ENCODE measurements around the gene APC2.
"Not testable (repeated sequence)": the region's sequence is repeated elsewhere in the genome, so short reads cannot be mapped to it uniquely, and the experiment has no call there.

The APC2 gene

GRCh38 chr19:1429750-1430149 lies 20.2 kb upstream of the APC2 start:
- no peak for DNase-seq

- DNase-seq, result no peak
These were observed 19.7 kb upstream of the APC2 start for GRCh38 chr19:1430246-1430645.

GRCh38 chr19:1431759-1432506 lies 18.0 kb upstream of the APC2 start:
- DNase-seq, result no peak

GRCh38 chr19:1432507-1432887 lies 17.4 kb upstream of the APC2 start:
- DNase-seq, result no peak

- DNase-seq, result no peak
These were observed 16.5 kb upstream of the APC2 start for GRCh38 chr19:1433119-1434039.

GRCh38 chr19:1434040-1434366 lies 15.9 kb upstream of the APC2 start:
- DNase-seq, result no peak

- DNase-seq, result no peak
These were observed 15.3 kb upstream of the APC2 start for GRCh38 chr19:1434577-1435060.

GRCh38 chr19:1435378-1435989 lies 14.4 kb upstream of the APC2 start:
- DNase-seq, result no peak

- no peak for DNase-seq
These were observed 12.3 kb upstream of the APC2 start for GRCh38 chr19:1437609-1438008.

- peak; percentile 92 for DNase-seq
These were observed 11.6 kb upstream of the APC2 start, which contains the start of gene RPS15 for GRCh38 chr19:1438035-1438932. TSS of gene RPS15 (plus strand) at chr19:1438396. CDS start at chr19:1438426, 30 bp downstream.

GRCh38 chr19:1438933-1439354 lies 11.0 kb upstream of the APC2 start:
- no peak for DNase-seq

GRCh38 chr19:1439525-1440417 lies 10.2 kb upstream of the APC2 start:
- DNase-seq, result not testable (repeated sequence)

- no peak for DNase-seq
These were observed 9.5 kb upstream of the APC2 start for GRCh38 chr19:1440418-1440801.

- DNase-seq, result no peak
These were observed 8.9 kb upstream of the APC2 start for GRCh38 chr19:1441022-1441426.

- DNase-seq, result no peak
These were observed 8.1 kb upstream of the APC2 start for GRCh38 chr19:1441677-1442438.

GRCh38 chr19:1445185-1445931 lies 4.6 kb upstream of the APC2 start:
- DNase-seq, result peak; percentile 64

- no peak for DNase-seq
These were observed 3.8 kb upstream of the APC2 start for GRCh38 chr19:1445932-1446712.

GRCh38 chr19:1446713-1447481 lies 3.0 kb upstream of the APC2 start:
- DNase-seq, result peak; percentile 29

Measured in hematopoietic multipotent progenitor cell treated with erythropoietin and hydrocortisone succinate and interleukin-3 and kit ligand, for 8 days (in vitro differentiated cells).